Measurements from ENCODE around the gene ATP8B4.

DNA sequence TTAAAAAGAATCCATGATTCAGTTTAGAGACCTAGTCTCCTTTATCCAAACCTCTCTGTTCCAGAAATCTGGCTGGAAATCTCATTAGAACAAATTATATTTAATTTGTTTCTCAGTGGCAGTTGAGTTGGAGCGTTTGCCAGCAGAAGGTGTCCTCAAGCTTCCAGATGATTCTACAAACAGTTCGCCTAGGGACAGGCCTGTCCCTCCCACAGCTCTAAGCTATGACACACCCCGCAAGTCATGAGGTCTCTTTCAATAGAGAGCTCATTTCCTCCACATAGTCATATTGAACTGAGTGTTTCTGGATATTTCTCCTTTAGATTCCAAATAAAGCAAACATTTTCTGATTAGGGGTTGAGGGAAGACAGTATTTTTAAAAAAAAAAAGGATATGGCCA lies 230.3 kb downstream of the ATP8B4 start:
- TF ChIP-seq, protein P1, sequence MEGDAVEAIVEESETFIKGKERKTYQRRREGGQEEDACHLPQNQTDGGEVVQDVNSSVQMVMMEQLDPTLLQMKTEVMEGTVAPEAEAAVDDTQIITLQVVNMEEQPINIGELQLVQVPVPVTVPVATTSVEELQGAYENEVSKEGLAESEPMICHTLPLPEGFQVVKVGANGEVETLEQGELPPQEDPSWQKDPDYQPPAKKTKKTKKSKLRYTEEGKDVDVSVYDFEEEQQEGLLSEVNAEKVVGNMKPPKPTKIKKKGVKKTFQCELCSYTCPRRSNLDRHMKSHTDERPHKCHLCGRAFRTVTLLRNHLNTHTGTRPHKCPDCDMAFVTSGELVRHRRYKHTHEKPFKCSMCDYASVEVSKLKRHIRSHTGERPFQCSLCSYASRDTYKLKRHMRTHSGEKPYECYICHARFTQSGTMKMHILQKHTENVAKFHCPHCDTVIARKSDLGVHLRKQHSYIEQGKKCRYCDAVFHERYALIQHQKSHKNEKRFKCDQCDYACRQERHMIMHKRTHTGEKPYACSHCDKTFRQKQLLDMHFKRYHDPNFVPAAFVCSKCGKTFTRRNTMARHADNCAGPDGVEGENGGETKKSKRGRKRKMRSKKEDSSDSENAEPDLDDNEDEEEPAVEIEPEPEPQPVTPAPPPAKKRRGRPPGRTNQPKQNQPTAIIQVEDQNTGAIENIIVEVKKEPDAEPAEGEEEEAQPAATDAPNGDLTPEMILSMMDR (conservative IDR thresholded peaks at IDR 0.05; ENCODE audit: low read length): no peak
- no peak for TF ChIP-seq EZH2phosphoT487 (IDR thresholded peaks at IDR 0.05; ENCODE audit: borderline replicate concordance)

Measured in Loucy (cell line).